ENCODE data around the gene PSPH. TPM values are rescaled to one million over a fixed set of nuclear protein-coding genes. Genes with fewer than 3 reads are reported as not detected.

PSPH gene
- total and polyA plus RNA-seq, 2 donors (not counting 1 experiment from before 2014, with no cell fraction given): 2.0 to 6.2 TPM

DNA sequence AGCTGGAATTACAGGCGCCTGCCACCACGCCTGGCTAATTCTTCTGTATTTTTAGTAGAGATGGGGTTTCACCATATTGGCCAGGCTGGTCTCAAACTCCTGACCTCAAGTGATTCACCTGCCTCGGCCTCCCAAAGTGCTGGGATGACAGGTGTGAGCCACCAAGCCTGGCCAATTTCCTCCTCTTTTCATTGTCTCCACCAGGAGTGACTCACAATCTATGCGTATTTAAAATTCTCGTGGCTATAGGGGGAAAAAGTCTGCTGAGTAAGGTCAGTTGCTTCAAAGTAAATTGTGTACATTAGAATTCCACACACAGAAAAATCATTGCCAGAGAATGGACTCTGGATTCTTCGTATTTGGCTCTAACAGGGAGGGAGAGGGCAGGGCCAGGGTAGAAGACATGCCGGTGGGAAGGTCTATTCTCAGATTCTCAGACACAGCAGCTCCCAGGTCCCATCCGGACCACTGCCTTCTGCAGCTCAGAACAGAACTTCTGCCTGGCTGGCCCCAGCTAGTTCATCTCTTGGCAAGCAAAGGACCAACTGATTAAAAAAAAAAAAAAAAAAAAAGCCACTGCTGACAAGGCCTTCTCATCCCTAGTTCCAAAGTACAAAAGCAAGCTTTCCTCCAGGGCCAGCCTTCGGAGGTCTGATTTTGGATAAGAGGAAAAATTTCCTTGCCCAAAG lies 22.2 kb downstream of the PSPH start:
- intact Hi-C loops (cut with micrococcal nuclease): no loop called here
- ChIA-PET CTCF (no interaction called here), POLR2A (no interaction called here)
- no peak overlapping the region for H2AFZ ChIP-seq (ENCODE audit: insufficient read depth, low read depth, low read length, poor library complexity, severe bottlenecking)
- no peak overlapping the region for H3K9ac ChIP-seq (ENCODE audit: low read length)
- TF ChIP-seq EZH2 (IDR thresholded peaks at IDR 0.05; ENCODE audit: borderline replicate concordance, insufficient read depth, low read depth, low read length, poor library complexity, severe bottlenecking): no peak
- TF ChIP-seq, protein P1, sequence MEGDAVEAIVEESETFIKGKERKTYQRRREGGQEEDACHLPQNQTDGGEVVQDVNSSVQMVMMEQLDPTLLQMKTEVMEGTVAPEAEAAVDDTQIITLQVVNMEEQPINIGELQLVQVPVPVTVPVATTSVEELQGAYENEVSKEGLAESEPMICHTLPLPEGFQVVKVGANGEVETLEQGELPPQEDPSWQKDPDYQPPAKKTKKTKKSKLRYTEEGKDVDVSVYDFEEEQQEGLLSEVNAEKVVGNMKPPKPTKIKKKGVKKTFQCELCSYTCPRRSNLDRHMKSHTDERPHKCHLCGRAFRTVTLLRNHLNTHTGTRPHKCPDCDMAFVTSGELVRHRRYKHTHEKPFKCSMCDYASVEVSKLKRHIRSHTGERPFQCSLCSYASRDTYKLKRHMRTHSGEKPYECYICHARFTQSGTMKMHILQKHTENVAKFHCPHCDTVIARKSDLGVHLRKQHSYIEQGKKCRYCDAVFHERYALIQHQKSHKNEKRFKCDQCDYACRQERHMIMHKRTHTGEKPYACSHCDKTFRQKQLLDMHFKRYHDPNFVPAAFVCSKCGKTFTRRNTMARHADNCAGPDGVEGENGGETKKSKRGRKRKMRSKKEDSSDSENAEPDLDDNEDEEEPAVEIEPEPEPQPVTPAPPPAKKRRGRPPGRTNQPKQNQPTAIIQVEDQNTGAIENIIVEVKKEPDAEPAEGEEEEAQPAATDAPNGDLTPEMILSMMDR (IDR thresholded peaks at IDR 0.05): no peak
- Mint-ChIP-seq H3K9me3 (ENCODE audit: insufficient read depth) (no peaks in the 10 kb centered on the region), H3K27ac (no peak overlapping the region), H3K4me3 (no peak overlapping the region), H3K4me1 (peaks cover 6% of the 10 kb centered on the region), H3K27me3 (no peaks in the 10 kb centered on the region)
- peaks cover 3 to 4% of the 10 kb centered on the region in 2 donors for H3K4me1 ChIP-seq (ENCODE audit: control insufficient read depth in 2 of 2, insufficient read depth in 2 of 2, low read length in 2 of 2)
- no peaks in the 10 kb centered on the region for H3K36me3 ChIP-seq (replicated peaks in 1 of 2; ENCODE audit: control extremely low read depth in 1 of 2, control insufficient read depth in 1 of 2, extremely low read depth in 1 of 2, insufficient read depth in 2 of 2, low read length in 1 of 2)
- H3K27ac ChIP-seq (ENCODE audit: low read length in 2 of 2): no peak overlapping the region
- DNase-seq: no peak
- no peaks in the 10 kb centered on the region for H3K27me3 ChIP-seq (replicated peaks in 1 of 4; ENCODE audit: control extremely low read depth in 1 of 4, control insufficient read depth in 3 of 4, insufficient read depth in 4 of 4, low read length in 3 of 4)
- H3K9me3 ChIP-seq (ENCODE audit: control extremely low read depth in 1 of 3, control insufficient read depth in 2 of 3, insufficient read depth in 1 of 3, low read length in 2 of 3): no peaks in the 10 kb centered on the region
- no peak overlapping the region for H3K4me2 ChIP-seq (replicated peaks; ENCODE audit: low read depth, low read length, poor library complexity, severe bottlenecking)
- H4K20me1 ChIP-seq (ENCODE audit: control insufficient read depth, insufficient read depth, low read length, poor library complexity, severe bottlenecking): no peaks in the 10 kb centered on the region
- H3K79me2 ChIP-seq (ENCODE audit: control insufficient read depth, insufficient read depth, low read length): no peaks in the 10 kb centered on the region
- no peak for ATAC-seq (ENCODE audit: low read depth)
- H3K4me3 ChIP-seq (ENCODE audit: control extremely low read depth in 1 of 5, extremely low read depth in 1 of 5, insufficient read depth in 1 of 5, low read depth in 2 of 5, low read length in 4 of 5): no peak overlapping the region
- 100% methylated on average over 3 of the region's 9 CpGs for WGBS (ENCODE audit: insufficient coverage)

DNA sequence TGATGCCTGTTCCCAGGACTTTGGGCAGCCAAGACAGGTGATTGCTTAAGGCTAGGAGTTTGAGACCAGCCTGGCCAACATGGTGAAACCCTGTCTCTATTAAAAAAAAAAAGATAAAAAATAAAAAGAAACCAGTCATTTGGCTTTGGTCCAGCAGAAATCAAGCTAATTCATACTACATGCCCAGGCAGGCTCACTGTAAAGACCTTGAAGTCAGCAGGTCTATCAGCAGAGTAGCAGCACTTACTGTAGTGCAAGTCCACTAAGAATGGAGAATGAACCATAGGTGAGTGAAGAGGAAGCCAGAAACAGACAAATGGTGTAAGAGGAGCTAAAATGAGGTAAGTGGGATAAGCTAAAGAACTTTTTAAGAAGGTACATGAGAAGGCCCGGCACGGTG lies 24.7 kb downstream of the PSPH start:
- H3K27me3 ChIP-seq (replicated peaks in 1 of 4; ENCODE audit: control extremely low read depth in 1 of 4, control insufficient read depth in 3 of 4, insufficient read depth in 4 of 4, low read length in 3 of 4): no peaks in the 10 kb centered on the region
- intact Hi-C loops (cut with micrococcal nuclease): no loop called here
- H3K4me1 Mint-ChIP-seq: no peaks in the 10 kb centered on the region
- H3K27ac Mint-ChIP-seq: no peak overlapping the region
- no peak overlapping the region for H3K9ac ChIP-seq (ENCODE audit: low read length)
- no peak for DNase-seq
- no peak overlapping the region for H3K4me2 ChIP-seq (replicated peaks; ENCODE audit: low read depth, low read length, poor library complexity, severe bottlenecking)
- no peaks in the 10 kb centered on the region for H3K79me2 ChIP-seq (ENCODE audit: control insufficient read depth, insufficient read depth, low read length)
- no peaks in the 10 kb centered on the region for H4K20me1 ChIP-seq (ENCODE audit: control insufficient read depth, insufficient read depth, low read length, poor library complexity, severe bottlenecking)
- no peak overlapping the region for H2AFZ ChIP-seq (ENCODE audit: insufficient read depth, low read depth, low read length, poor library complexity, severe bottlenecking)
- no peaks in the 10 kb centered on the region for H3K9me3 ChIP-seq (ENCODE audit: control extremely low read depth in 1 of 3, control insufficient read depth in 2 of 3, insufficient read depth in 1 of 3, low read length in 2 of 3)
- no peak overlapping the region for H3K27ac ChIP-seq (ENCODE audit: low read length in 2 of 2)
- no peak overlapping the region for H3K4me3 ChIP-seq (ENCODE audit: control extremely low read depth in 1 of 5, extremely low read depth in 1 of 5, insufficient read depth in 1 of 5, low read depth in 2 of 5, low read length in 4 of 5)
- ChIA-PET CTCF (no interaction called here), POLR2A (no interaction called here)
- H3K36me3 ChIP-seq (replicated peaks in 1 of 2; ENCODE audit: control extremely low read depth in 1 of 2, control insufficient read depth in 1 of 2, extremely low read depth in 1 of 2, insufficient read depth in 2 of 2, low read length in 1 of 2): no peaks in the 10 kb centered on the region
- no peaks in the 10 kb centered on the region for H3K9me3 Mint-ChIP-seq (ENCODE audit: insufficient read depth)
- no peak overlapping the region for H3K4me3 Mint-ChIP-seq
- no peaks in the 10 kb centered on the region for H3K27me3 Mint-ChIP-seq
- TF ChIP-seq, protein P1 (IDR thresholded peaks at IDR 0.05): no peak
- no peak for TF ChIP-seq EZH2 (IDR thresholded peaks at IDR 0.05; ENCODE audit: borderline replicate concordance, insufficient read depth, low read depth, low read length, poor library complexity, severe bottlenecking)
- ATAC-seq (ENCODE audit: low read depth): no peak
- WGBS (ENCODE audit: insufficient coverage): no CpG with 5 or more reads among the region's 2 CpGs
- no peaks in the 10 kb centered on the region for H3K4me1 ChIP-seq (ENCODE audit: control insufficient read depth in 2 of 2, insufficient read depth in 2 of 2, low read length in 2 of 2)
